HG02884 (cell line): ENCODE measurements around the gene CACNB3.

ENCODE experiments used
- ATAC-seq: cut with Tn5 transposase; IDR thresholded peaks from one replicate; pipeline ENCODE4 v1.9.1; 2021; ENCODE audit warnings: mild to moderate bottlenecking, moderate library complexity; ENCODE audit not compliant: unreplicated experiment

CACNB3 gene

DNA sequence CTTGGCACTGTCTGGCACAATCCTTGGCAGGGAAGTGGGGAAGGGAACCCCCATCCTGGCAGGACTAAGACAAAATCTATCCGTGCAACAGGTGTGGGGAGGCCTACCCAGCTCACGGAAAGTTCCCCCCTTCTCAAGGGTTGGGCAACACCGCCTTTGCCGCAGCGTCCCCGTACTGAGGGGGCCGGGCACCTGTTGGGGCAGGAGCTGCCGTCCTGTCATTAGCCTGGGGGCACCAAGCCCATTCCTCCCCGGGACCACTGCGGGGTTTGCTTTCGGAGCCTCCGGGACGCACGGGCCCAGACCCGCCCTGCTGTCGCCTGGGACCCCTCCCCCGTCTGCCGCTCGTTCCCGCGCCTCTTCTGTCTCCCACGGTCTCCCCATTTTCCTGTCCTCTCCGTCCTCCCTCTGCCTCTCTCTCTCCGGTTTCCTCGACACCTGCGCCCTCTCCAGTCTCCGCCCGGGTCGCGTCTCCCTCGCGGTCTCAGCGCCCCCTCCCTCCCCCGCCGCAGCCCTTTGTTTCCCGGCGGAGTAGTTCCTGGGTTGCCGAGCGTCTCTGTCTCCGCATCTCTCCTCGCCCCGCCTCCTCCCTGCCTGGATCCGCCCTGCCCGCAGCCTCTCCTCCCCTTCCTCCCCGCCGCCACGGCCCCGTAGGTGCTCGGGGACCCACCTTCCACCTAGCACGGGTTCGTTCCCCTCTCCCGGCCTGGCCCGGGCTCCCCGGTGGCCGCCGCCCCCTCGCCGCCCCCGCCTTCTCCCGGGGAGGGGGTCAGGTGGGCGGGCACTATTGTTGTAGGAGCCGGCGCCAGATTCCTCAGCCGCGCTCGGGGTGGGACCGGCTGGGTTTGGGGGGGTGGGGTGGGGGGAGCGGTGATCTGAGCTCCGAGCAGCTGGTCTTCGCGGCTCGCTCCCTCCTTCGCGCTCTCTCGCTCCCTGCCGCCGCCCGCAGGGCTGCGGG is at the start of gene CACNB3:
TSS of gene CACNB3 (plus strand) at position 624 of the 958 bp plus-strand sequence. CDS start 434 bp downstream, outside the sequence.
- ATAC-seq: no peak

DNA sequence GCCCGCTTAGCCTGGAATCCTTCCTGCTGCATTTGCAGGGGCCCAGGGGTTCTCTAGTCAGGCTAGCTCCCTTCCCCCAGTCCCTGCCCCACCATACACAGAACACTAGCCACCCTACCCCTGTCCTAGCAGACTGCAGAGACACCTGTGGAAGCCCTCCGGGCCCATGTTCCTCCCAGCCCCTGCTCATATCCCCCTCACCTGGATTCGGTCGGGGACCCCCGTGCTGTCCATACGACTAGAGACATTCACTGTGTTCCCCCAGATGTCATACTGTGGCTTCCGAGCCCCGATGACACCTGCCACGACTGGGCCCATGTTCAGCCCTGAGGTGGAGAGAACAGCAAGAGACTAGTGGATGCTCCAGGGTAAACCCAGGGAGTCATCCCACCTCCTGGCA is 49.6 kb upstream of the CACNB3 start:
- ATAC-seq: no peak

DNA sequence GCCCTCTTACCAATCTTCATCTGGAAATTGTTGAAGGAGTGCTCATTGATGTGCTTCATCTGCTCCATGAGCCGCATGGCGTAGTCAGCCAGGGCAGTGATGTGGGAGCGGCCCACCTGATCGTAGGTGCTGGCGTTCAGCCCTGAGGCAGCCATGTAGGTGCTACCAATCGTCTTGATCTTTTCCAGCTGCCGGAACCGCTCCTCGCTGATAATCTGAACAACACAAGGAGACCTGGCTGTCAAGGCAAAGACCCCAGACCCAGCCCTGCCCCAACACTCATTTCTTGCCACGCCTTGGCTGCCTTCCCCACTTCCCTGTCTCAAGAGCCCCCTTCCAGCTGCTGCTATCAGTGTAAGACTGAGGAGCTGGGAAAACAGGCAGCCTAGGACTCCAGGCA is 47.5 kb upstream of the CACNB3 start:
- no peak for ATAC-seq

DNA sequence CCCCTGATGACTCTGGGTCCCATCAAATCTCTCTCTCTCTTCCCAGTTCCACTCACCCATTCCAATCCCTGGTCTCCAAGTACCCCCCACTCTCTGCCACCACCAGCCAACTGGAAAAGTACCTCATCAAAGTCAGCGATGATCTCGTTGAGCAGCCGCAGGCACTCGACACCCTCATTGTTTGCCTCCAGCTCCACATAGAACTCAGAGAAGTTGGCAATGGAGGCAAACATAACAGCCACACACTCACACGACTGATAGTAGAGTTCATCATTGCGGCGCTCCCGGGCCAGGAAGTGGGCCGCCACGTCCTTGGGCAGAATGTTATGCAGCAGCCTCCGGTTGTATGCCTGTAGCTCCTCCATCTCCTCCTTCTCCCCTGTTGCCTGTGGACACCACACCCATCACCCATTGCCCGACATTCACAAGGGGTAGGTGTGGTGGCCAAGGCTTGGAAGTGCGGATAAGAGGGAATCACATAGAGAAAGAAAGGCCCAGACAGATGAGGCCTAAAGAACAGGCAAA is 46.6 kb upstream of the CACNB3 start:
- no peak for ATAC-seq

DNA sequence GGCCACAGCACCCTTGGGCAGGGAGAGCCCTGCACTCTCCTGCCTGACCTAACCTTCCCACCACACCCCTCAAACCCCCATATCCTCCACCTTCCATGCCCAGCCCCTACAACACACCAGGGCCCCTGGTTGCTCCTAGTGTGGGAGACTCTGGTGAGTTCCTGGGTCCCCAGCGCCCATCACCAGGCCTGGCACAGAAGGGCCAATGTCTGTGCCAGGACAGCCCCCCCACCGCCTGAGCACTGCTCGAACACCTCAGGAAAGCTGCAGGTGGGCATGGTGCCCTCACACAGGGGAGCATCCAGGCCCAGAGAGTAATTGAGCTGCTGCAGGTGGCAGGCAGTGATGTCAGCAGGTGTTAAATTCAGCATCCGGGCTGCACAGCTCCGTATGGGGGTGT is 44.6 kb upstream of the CACNB3 start:
- ATAC-seq: no peak

DNA sequence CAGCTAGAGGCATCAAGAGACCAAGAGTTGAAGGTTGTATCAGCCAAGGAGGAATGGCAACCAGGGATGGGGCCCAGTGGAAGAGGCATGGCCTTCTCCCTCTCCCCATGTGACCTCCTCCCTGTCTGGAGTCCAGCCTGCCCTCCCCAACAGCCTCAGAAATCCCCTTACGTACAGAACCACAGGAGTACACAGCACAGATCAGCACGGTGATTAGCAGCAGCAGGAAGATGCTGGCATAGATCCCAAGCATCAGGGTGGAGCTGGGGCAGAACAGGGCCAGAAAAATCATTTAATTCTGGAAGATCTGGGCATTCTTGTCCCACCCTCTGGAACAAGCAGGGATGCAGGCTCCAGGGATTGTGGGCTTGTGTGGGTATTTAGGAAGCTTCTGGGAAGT is 43.8 kb upstream of the CACNB3 start:
- ATAC-seq: no peak

DNA sequence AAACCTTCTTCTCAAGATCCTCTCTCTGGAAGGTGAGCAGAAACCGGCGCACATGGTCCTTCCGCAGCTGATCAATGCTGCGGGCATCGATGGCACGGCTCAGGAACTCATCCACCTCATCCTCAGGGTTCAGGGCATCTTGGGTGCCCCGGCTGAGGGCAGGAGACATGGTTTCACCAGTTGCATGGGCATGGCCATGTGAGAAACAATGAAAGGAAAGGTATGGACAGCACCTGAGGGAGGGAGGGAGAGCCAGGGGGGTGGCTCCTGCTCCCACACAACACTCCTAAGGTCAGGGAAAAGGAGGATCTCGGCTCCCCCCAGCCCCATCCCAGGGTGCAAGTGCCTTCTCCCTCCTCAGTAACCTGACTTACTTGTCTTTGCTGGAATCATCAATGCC is 43.0 kb upstream of the CACNB3 start:
- no peak for ATAC-seq

DNA sequence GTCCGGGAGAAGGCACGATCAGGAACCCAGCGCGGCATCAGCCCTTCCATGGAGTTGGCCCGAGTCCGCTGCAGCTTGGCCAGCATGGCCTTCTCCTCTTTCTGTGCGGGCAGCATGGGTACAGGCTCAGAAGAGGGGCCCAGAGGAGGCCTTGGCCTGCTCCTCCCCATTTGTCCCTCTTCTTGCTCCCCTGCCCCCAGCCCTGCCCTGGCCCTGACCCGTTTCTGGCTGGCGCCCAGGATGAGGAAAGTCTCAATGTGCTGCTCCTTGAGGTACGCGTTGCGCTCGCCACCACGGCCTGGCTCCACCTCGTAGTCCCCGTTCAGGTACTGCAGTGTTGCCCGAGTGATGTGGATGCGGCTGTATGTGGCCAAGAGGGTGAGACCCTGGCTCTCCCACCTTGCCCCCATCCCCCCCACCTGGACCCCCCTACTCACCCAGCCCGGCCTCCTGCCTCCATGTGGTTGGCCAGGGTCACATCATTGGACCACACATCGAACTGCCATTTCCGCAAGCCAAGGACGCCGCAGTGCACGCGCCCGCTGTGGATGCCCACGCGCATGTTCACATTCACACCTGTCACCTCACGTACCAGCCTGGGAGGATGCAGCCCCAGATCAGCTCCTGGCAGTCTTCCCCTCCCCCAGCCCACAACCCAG is 42.2 kb upstream of the CACNB3 start:
- ATAC-seq: no peak

DNA sequence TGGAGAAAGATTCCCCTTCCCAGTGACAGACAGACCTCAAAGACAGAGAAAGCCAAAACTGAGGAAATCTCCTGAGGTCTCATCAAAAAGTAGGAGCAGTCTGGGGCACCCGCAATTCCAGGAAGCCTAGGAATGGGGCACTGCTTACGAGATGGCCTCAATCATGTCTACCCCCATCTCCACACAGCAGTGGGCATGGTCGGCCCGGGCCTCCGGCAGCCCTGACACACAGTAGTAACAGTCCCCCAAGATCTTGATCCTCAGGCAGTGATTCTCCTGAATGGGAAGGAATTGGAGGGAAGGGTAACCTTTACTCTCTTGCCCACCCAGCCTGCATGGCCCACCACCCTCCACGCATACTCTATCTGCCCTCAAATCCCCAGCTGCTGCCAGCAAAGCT is 41.3 kb upstream of the CACNB3 start:
- ATAC-seq: no peak

DNA sequence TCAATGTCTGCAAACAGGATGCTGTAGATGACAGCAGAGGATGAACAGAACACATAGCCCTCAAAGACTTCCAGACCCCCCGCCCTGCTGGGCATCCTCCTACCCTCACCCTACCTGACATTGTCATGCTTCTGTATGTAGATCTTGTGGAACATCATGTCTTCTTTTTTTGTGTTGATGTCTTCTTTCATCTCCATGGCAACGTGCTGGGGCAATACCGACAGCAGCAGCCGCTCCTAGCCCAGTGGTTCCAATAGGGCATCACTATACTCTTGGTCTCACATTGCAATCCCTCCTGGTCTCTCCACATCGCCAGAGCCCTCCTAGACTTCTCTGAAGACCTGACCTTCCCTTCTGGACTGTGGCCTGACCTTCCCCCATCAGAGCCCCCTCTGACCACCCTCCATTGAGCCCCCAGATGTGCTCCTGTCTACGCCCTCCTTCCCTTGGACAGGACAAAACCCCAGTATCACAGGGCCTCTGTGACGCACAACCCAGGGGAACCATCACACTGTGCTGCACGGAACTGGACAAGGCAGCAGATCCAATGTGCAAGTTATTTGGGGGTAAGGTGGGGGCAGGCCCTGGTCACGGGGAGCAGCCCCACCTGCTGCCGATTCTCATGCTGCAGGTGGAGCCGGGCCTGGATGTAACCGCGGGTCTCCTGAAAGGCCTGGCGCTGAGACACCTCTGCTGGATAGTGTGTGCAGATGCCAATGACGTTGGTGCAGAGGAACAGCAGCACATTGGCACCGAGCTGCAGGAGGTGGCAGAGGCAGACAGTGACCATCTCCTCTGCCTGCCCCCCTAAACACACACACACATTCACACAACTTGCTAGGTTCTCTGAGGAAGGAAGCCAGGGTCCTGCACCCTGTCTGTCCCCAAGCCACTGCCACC is 40.5 kb upstream of the CACNB3 start:
- ATAC-seq: no peak

DNA sequence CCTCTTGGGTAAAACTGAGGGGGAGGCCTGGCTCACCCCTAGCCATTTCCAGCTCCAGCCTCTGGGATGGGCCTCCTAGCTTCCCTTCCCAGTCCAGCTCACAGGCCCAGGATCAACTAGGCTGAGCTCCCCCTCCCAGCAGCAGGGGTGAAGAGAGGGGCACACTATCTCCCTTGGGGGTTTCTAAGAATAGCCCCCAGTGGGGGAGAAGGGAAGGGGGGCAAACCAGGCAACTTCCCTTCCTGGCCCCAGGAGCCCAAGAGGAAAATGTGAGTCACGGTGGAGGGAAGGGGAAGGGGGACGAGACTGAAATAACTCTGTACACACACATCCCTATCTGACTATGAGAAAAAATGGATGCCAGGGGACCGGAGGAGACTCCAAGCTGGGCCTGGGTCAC is 38.4 kb upstream of the CACNB3 start:
- no peak for ATAC-seq

DNA sequence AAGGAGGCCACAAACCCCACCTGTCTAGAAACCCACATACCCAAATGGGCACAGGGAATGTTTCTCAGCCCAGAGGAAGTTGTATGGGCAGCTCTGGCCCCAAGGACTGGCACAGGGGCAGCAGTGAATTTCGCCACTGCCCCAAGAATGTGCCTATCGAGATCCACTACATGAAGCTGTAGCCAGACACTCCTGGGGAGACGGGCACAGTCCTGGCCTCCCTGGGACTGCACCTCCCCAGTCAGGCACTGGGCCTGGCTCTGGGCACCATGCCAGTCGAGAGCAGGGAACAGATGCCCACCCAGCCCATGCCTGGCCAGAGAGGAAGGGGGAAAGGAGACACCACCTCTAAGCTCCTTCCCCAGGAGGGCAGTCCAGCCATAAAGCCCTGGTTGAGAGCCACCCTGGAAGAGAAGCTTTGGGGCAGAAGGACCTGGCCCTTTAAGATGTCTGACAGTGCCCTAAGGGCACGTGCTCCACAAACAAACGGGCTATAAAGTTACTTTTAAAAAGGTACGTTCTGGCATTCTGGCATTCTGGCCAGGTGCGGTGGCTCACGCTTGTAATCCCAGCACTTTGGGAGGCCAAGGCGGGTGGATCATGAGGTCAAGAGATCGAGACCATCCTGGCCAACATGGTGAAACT is 37.8 kb upstream of the CACNB3 start:
- ATAC-seq: no peak

DNA sequence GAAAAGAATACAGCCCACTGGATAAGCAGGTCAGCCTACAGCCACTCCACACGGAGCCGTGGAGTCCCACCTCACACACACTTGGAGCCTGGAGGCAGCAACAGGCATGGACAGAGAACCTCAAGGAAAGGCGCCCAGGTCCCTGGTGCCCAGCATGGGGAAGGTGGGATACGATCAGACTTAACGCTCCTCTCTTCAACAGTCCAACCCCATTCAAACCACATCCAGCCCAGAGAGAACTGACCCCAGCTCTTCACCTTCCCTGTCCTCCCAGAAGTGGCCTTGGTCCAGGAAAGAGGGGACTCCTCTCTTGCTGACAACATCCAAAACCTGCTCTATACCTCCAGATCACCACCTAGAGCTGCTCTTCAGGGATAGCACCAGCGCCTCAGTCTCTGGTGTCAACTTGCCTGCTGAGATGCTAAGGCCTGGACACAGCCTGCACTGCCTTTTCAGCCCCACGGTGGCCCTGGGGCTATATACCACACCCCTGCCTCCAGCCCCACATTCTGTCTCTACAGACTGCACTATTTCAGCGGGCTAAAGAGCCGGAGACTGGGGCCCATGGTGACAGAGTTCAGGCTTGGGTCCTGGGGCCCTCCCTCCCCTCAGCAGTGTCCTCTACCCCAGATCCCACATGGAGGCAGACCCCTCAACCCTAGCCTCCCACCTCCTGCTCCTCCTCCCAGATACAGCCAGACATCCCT is 36.4 kb upstream of the CACNB3 start:
- ATAC-seq: no peak

DNA sequence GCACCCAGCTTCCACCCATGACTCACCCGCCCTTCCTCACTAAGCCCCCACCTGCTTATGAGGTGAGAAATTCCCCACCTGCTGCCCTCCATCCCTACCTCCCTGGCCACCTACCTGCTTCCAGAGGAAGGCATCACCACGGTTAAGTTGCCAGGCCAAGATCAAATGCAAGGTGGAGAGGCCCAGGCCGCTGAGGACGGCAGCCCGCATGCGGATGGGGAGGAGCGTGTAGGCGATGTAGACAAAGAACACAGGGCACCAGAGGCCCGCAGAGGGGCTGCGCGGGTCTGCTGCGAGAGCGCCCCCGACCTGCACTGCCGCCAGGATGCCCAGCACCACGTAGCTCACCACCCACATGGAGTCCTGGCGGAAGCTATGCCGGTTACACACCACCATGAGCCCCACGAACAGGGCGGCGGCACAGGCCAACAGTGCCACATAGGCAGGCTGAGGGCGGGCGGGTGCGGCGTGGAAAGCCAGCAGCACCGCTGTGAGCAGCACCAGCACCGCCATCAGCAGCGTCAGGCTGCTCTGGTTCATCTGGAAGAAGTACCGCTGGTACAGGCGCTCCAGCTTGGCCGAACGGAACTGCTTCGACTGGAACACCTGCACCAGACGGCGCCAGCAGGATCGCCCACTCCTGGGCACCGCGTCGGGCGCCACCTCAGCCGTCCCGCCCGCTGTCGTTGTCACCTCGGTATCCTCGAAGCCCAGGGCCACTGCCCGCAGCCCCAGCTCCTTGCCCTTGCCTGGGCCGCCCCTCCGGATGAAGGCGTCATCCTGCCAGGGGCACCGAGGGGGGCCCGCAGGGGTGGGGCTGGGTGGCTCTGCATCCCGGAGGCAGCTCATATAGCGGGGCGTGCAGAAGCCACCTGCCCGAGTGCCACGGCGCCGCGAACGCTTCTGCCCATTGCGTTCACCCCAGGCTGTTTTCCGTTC is 35.6 kb upstream of the CACNB3 start:
- no peak for ATAC-seq

DNA sequence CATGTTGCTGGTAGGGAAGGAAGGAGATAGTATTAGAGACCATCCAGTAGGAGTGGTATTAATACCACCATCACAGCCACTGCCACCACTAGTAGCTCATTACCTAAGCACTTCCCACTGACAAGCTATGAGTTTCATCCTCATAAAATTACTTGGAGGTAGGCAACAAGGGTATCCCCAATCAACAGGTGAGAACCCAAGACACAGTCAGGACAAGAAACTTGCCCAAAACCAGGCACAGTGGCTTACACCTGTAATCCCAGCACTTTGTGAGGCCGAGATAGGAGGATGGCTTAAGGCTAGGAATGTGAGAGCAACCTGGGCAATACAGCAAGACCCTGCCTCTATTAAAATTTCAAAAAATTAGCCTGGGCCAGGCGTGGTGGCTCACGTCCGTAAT is 34.9 kb upstream of the CACNB3 start:
- no peak for ATAC-seq

DNA sequence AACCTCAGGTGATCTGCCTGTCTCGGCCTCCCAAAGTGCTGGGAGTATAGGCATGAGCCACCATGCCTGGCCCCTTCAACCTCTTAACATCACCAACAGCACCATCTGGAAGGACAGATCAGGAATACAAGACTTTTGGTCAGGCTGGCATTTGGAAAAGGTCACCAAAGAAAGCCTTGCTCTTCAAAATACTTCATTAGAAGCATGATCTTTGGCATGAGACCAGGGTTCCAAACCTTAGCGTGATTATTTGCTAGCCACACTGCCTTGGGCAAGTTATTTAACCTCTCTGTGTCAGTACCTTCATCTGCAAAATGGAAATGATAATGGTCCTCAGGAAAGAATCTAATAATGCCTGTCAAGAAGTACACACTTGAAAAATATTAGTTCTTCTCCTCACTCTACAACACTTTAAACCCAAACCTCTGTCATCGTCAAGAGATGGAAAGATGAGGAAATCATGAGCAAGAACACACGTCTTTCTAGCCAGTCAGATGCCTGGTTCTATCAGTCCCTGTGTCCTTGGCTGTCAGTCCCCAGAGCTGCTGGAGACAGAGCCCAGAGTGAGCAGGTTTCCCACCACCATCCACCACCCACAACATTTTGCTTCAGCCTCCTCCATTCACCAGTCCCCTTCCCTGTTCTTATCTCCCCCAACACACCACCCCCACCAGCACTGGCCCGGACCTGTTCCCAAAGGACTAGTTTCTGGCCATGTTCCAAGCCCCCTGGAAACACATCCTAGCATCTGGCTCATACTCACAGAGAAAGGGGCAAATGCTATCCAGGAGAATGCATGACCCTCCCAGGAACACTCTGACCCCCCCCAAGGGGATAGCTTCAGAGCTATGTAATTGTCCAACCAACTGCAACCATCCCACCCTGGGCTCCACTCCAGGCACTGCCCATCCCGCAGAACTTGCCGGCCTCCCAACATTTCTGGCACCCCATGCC is 31.4 kb upstream of the CACNB3 start:
- ATAC-seq: no peak

DNA sequence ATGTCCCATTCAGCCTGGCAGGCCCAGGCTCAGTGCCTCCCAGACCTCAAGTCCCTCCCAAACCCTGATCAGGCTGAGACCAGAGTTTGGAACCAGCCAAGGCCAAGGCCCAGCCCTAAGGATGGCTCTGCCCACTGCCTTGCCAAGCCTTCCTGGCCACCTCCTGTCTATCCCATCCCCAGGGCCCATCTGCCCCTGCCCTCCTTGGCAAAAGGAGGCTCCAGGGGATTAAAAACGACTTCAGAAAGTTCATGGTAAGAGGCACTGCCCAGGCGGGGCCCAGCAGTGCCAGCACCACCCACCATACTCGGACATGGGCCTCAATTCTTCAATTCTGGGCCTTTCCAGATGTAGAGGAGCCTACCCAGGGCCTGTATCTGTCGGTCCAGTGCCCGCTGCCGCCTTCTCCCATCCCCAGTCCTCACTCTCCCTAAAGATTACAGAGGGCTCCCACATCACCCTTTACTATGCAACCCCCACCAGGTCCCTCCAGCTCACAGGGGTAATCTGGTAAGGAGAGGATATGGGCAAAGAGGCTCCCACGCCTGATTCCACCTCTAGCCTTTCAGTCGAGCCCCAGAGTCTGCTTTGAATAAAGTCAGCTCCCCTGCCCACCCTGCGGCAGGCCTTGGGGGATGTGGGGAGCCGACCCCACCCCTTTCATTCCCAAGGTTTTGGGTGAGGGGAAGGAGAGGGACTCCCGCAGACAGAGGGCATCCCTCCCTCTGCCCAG is 30.3 kb upstream of the CACNB3 start:
- ATAC-seq: no peak
